Lung (tissue), 12 donors: Measurements from ENCODE around the gene SIAH3. TPM values are rescaled to one million over a fixed set of nuclear protein-coding genes. Genes with fewer than 3 reads are reported as not detected.
"Not testable (repeated sequence)": the region's sequence is repeated elsewhere in the genome, so short reads cannot be mapped to it uniquely, and the experiment has no call there.

Source experiments
- ATAC-seq: fragments of 200-7000 bp; cut with Tn5 transposase; one replicate; pipeline ENCODE4 v1.9.1; 2020; ENCODE audit warnings: moderate number of reproducible peaks; ENCODE audit not compliant: insufficient read depth, low FRiP score
- DNase-seq, 3 donors: peaks; one replicate each; pipeline ENCODE4 v3.0.0-alpha.2; 2013 to 2017
- H3K27ac ChIP-seq, 2 donors: one replicate each; pipeline ENCODE4 v1.5.1; 2013; ENCODE audit warnings: mild to moderate bottlenecking in 2 of 2, moderate library complexity in 2 of 2, control low read depth in 1 of 2, inconsistent platforms in 1 of 2, low read depth in 1 of 2, low read length in 1 of 2
- H3K27me3 ChIP-seq, 3 donors: one replicate each; pipeline ENCODE4 v1.5.1; 2013; ENCODE audit warnings: low read length in 2 of 3; ENCODE audit not compliant: control insufficient read depth in 3 of 3, insufficient read depth in 3 of 3
- H3K36me3 ChIP-seq, 4 donors: one replicate each; pipeline ENCODE4 v1.5.1; 2013; ENCODE audit warnings: low read length in 4 of 4, mild to moderate bottlenecking in 1 of 4, moderate library complexity in 1 of 4; ENCODE audit not compliant: control insufficient read depth in 4 of 4, insufficient read depth in 4 of 4
- H3K4me1 ChIP-seq, 5 donors: one replicate each; pipeline ENCODE4 v1.5.1; 2013; ENCODE audit warnings: low read length in 5 of 5, mild to moderate bottlenecking in 2 of 5, moderate library complexity in 1 of 5; ENCODE audit not compliant: control insufficient read depth in 5 of 5, insufficient read depth in 5 of 5
- H3K4me3 ChIP-seq: one replicate; pipeline ENCODE4 v1.5.1; 2013; ENCODE audit warnings: mild to moderate bottlenecking, control low read depth, moderate library complexity
- H3K9ac ChIP-seq, 2 donors: one replicate each; pipeline ENCODE4 v1.5.1; 2013; ENCODE audit warnings: low read length in 2 of 2, control low read depth in 1 of 2; ENCODE audit not compliant: insufficient read depth in 1 of 2
- H3K9me3 ChIP-seq, 4 donors: one replicate each; pipeline ENCODE4 v1.5.1; 2013; ENCODE audit warnings: low read length in 3 of 4, mild to moderate bottlenecking in 1 of 4, moderate library complexity in 1 of 4; ENCODE audit not compliant: control insufficient read depth in 4 of 4, insufficient read depth in 3 of 4
- WGBS, 2 donors: extraction: QIAGEN DNeasy Blood & Tissue Kit; methylation state at CpG; one replicate each; pipeline ENCODE4 v1.1.7; 2013; 5-methylcytosine and 5-hydroxymethylcytosine counted together
- polyA plus RNA-seq, 2 donors: library from polyadenylated mRNA; stranded (reverse); fragments of 200-250 nt; gene quantifications; one replicate each; pipeline ENCODE4 v1.2.1, GENCODE V29; 2013
- total RNA-seq, 2 donors: library from RNA; depleted of rRNA in 1 of 2; stranded (reverse); fragments of >200 nt in 1 of 2; gene quantifications; one replicate each; pipeline ENCODE4 v1.2.1, GENCODE V29; 2014 to 2021
- TF ChIP-seq, protein P1 (sequence below): IDR thresholded peaks from 2 replicates; pipeline ENCODE4 v1.5.1; 2012; ENCODE audit warnings: mild to moderate bottlenecking; ENCODE audit errors: control extremely low read depth, extremely low read depth
- donor health status: control.
- donor health status: control.
- donor health status: Bipolar disorder and iron deficiency.
- donor health status: healthy.
- donor health status: DM: yes; HTN: yes; CAD: no.

SIAH3 gene
- total and polyA plus RNA-seq, 4 donors, result 0.03 to 0.31 (median 0.05) TPM

DNA sequence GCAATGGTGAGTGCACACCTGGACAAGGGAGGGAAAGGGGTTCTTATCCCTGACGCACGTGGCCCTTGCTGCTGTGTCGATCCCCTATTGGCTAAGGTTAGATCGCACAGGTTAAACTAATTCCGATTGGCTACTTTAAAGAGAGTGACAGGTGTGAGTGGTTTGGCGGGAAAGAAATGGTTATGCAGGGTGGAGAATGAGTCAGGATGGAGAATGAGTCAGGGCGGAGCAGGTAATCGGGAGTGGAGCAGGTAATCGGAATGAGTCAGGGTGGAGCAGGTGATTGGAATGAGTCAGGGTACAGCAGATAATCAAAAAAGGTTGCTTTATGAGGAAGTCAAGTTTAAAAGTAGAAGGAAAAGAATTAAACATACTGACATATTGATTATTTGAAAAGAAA, 24.4 kb upstream of the SIAH3 start:
- no peak for DNase-seq
- Histone ChIP-seq H3K9me3 (no peaks in the 10 kb centered on the region), H3K4me3 (no peak overlapping the region), H3K27me3 (peaks cover 0 to 2% (median 0%) of the 10 kb centered on the region in 3 donors), H3K4me1 (no peaks in the 10 kb centered on the region), H3K27ac (no peak overlapping the region), H3K9ac (no peak overlapping the region), H3K36me3 (peaks cover 0 to 2% (median 0%) of the 10 kb centered on the region in 4 donors)
- ATAC-seq, result no peak
- TF ChIP-seq, protein P1, sequence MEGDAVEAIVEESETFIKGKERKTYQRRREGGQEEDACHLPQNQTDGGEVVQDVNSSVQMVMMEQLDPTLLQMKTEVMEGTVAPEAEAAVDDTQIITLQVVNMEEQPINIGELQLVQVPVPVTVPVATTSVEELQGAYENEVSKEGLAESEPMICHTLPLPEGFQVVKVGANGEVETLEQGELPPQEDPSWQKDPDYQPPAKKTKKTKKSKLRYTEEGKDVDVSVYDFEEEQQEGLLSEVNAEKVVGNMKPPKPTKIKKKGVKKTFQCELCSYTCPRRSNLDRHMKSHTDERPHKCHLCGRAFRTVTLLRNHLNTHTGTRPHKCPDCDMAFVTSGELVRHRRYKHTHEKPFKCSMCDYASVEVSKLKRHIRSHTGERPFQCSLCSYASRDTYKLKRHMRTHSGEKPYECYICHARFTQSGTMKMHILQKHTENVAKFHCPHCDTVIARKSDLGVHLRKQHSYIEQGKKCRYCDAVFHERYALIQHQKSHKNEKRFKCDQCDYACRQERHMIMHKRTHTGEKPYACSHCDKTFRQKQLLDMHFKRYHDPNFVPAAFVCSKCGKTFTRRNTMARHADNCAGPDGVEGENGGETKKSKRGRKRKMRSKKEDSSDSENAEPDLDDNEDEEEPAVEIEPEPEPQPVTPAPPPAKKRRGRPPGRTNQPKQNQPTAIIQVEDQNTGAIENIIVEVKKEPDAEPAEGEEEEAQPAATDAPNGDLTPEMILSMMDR, result no peak
- 93 to 97% methylated on average over 9 of the region's 9 CpGs for WGBS, 2 donors

DNA sequence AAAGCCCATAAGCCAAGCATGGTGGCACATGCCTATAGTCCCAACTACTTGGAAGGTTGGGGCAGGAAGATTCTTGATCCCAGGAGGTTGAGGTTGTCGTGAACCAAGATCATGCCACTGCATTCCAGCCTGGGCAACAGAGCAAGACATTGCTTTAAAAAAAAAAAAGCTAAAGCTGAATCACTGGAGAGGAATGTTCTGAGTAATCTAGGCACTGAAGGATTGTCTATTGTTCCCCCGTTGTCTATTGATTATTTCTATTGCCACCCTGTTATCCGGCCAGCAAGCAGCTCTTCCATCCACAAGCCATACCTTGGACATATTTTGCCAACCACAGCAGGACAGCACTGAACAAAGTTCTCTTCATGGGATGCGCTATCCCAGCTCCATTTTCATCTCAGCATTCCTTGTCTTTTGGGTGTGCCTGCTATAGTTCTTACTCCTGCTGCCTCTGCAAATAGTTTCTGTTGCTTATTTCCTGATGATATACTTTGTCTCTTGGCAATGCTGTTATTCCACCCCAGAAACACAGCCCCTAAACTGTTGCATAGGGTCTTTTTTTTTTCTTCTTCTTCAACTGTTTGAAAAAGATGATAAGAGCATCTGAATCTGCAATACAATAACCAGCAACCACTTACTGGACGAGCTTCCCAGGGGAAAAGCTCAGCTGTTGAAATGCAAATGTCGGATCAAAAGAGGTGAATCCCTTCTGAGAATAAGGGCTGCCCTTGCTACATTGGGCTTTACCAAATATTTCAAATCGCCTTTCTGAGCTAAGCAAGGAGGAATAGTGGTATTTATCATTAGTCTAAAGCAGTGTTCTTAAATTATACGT, 22.2 kb upstream of the SIAH3 start:
- WGBS, 2 donors, result 84 to 93% methylated on average over 8 of the region's 8 CpGs
- ATAC-seq, result no peak
- H3K4me3 ChIP-seq, result no peak overlapping the region
- no peak overlapping the region for H3K27ac ChIP-seq
- H3K27me3 ChIP-seq, result no peaks in the 10 kb centered on the region
- TF ChIP-seq, protein P1, result no peak
- peaks cover 0 to 2% (median 0%) of the 10 kb centered on the region in 4 donors for H3K36me3 ChIP-seq
- DNase-seq, result no peak
- H3K4me1 ChIP-seq, result no peaks in the 10 kb centered on the region
- H3K9ac ChIP-seq, result no peak overlapping the region
- H3K9me3 ChIP-seq, result no peaks in the 10 kb centered on the region

DNA sequence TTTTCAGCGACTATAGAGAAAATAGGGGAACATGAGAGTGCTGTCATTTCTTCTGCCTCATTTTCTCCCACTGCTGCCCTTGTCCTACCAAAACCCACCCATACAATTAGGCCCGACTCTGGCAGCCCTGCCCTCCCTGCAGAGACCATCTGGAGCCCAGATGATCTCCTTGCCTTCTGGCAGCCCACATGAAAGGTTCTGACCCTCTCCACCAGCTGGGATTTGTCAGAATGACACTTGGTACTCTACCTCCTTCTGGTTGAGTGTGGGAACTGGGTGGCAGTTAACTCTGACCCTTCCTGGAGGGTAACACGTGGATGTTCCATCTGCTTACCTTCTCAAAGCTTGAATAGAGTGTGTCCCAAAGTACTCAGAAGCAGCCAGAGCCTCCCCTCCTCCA, 21.0 kb upstream of the SIAH3 start:
- ATAC-seq (no peak), DNase-seq (no peak)
- Histone ChIP-seq H3K27ac (no peak overlapping the region), H3K4me3 (no peak overlapping the region), H3K27me3 (no peaks in the 10 kb centered on the region), H3K9me3 (no peaks in the 10 kb centered on the region), H3K36me3 (no peaks in the 10 kb centered on the region), H3K4me1 (no peaks in the 10 kb centered on the region), H3K9ac (no peak overlapping the region)
- 70 to 91% methylated on average over 3 of the region's 3 CpGs for WGBS, 2 donors
- TF ChIP-seq, protein P1, result no peak

DNA sequence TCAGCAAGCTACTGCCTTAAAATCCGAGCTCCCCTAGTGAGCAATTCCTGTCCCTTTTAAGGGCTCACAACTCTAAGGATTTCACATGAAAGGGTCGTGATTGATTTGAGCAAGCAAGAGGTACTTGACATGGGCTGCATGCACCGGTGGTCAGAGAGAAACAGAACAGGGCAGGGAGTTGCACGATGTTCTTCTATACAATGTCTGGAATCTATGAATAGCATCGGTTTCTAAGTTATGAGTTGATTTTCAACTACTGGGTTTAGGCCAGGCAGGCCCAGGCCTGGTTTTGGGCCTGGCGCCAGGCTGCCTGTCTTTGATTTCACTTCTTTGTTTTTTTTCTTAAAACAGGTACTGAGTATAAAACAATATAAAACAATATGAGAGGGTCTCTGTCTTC, 19.6 kb upstream of the SIAH3 start:
- not testable (repeated sequence) for DNase-seq, H3K27me3 ChIP-seq, H3K27ac ChIP-seq, H3K9me3 ChIP-seq, ATAC-seq, H3K36me3 ChIP-seq, H3K4me1 ChIP-seq, H3K9ac ChIP-seq, H3K4me3 ChIP-seq
- 78 to 85% methylated on average over 6 of the region's 6 CpGs for WGBS, 2 donors
